ENCODE results near the gene LRRN3.

The LRRN3 gene

DNA sequence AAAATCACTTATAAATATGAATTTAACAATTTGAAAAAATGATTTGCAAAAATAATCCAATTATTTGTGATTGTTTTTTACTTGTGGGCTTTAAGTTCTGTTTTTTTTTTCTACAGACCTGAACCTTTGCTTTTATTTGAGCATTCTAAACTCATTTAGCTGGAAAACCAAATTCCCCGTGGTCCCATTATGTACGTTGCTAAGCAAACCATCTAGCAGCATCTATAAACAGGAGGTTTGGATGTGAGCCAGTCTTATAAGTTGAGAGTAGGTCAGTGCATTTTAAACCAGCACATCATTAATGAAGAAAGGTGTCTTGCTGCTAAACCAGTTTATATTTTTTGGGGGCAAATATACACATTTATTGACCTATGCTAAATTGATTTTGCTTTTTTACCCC is 77.3 kb downstream of the LRRN3 start:
- TF ChIP-seq POU2F2 (IDR thresholded peaks at IDR 0.05; ENCODE audit: low read depth, low read length) (no peak), SPI1 (IDR thresholded peaks at IDR 0.05; ENCODE audit: low read depth, low read length) (no peak), POLR2AphosphoS5 (IDR thresholded peaks at IDR 0.05; ENCODE audit: low read depth, low read length) (no peak), TAF1 (IDR thresholded peaks at IDR 0.05; ENCODE audit: low read depth, low read length) (no peak), POLR2A (IDR thresholded peaks at IDR 0.05; ENCODE audit: low read depth, low read length) (no peak), PAX5 (IDR thresholded peaks at IDR 0.05; ENCODE audit: insufficient read depth, low read length, severe bottlenecking) (no peak)
- FAIRE-seq: no peak
- DNase-seq (ENCODE audit: insufficient read length, low spot score): no peak

DNA sequence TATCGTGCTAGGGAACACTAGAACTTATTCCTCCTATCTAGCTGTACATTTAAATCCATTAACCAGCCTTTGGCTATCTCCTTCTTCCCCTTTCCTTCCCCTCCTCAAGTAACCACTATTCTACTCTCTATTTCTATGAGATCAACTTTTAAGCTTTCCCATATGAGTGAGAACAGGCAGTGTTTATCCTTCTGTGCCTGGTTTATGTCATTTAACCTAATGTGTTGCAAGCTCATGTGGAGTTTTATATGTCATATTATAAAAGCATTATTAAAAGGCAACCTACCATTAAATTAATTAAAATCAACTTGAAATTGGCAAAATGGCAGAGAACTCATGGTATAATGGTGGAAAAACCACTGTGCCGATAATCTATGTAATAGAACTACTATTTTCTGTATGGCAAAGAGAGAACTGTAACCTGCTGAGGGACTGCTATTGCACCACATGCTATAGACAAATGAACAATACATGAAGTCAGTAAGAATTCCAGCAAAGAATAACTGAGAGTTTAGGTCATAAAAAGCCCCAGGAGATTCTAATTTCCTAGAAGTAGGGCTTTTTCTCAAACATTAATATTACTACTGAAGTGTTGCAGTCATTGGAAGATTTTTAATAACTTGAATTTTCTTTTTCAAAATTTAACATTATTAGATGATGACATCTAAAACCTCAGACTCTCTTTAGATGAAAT is 81.8 kb downstream of the LRRN3 start:
- TF ChIP-seq POLR2A (IDR thresholded peaks at IDR 0.05; ENCODE audit: low read depth, low read length) (no peak), POU2F2 (IDR thresholded peaks at IDR 0.05; ENCODE audit: low read depth, low read length) (no peak), TAF1 (IDR thresholded peaks at IDR 0.05; ENCODE audit: low read depth, low read length) (no peak), SPI1 (IDR thresholded peaks at IDR 0.05; ENCODE audit: low read depth, low read length) (no peak), POLR2AphosphoS5 (IDR thresholded peaks at IDR 0.05; ENCODE audit: low read depth, low read length) (no peak), PAX5 (IDR thresholded peaks at IDR 0.05; ENCODE audit: insufficient read depth, low read length, severe bottlenecking) (no peak)
- FAIRE-seq: no peak
- no peak for DNase-seq (ENCODE audit: insufficient read length, low spot score)

DNA sequence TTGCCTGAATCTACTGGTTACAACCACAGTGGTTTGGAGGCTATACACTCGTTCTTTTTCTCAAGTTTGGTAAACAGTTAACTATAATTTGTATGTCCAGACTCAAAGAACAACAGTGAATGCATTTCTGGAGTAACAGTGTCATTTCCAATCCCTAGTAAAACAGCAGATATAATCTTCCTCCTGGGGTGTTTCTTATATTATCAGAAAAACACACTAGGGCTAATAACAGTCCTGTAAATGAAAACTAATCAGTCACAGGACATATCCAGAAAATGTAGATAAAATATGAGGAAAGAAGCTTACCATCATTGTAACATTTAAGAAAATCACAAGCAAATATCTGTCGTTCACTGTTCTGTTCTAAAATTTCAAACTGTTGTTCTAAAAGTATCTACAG is 82.6 kb downstream of the LRRN3 start:
- FAIRE-seq: no peak
- TF ChIP-seq TAF1 (IDR thresholded peaks at IDR 0.05; ENCODE audit: low read depth, low read length) (no peak), POLR2A (IDR thresholded peaks at IDR 0.05; ENCODE audit: low read depth, low read length) (no peak), PAX5 (IDR thresholded peaks at IDR 0.05; ENCODE audit: insufficient read depth, low read length, severe bottlenecking) (no peak), POU2F2 (IDR thresholded peaks at IDR 0.05; ENCODE audit: low read depth, low read length) (no peak), POLR2AphosphoS5 (IDR thresholded peaks at IDR 0.05; ENCODE audit: low read depth, low read length) (no peak), SPI1 (IDR thresholded peaks at IDR 0.05; ENCODE audit: low read depth, low read length) (no peak)

DNA sequence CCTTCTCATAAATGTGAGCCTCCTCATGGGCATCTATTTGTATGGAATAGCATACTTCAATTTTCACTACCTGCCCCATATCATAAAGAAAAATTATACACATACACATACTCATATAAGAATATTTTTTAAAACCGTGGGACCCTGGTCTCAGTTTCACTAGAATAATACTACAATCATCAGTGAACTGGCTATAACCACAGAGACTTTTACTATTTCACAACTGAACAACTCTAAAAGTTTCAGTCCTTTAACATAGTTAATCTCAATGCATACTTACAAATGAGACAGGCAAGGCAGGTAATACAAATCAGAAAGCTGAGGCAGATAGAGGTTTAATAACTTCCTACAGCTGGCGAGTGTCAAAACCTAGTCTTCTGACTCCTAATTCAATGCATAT is 83.1 kb downstream of the LRRN3 start:
- DNase-seq (ENCODE audit: insufficient read length, low spot score): no peak
- TF ChIP-seq TAF1 (IDR thresholded peaks at IDR 0.05; ENCODE audit: low read depth, low read length) (no peak), POLR2AphosphoS5 (IDR thresholded peaks at IDR 0.05; ENCODE audit: low read depth, low read length) (no peak), POU2F2 (IDR thresholded peaks at IDR 0.05; ENCODE audit: low read depth, low read length) (no peak), SPI1 (IDR thresholded peaks at IDR 0.05; ENCODE audit: low read depth, low read length) (no peak), POLR2A (IDR thresholded peaks at IDR 0.05; ENCODE audit: low read depth, low read length) (no peak), PAX5 (IDR thresholded peaks at IDR 0.05; ENCODE audit: insufficient read depth, low read length, severe bottlenecking) (no peak)
- no peak for FAIRE-seq

More for the DNA sequence above, 82.6 kb downstream of the LRRN3 start:
- DNase-seq (ENCODE audit: insufficient read length, low spot score): no peak

DNA sequence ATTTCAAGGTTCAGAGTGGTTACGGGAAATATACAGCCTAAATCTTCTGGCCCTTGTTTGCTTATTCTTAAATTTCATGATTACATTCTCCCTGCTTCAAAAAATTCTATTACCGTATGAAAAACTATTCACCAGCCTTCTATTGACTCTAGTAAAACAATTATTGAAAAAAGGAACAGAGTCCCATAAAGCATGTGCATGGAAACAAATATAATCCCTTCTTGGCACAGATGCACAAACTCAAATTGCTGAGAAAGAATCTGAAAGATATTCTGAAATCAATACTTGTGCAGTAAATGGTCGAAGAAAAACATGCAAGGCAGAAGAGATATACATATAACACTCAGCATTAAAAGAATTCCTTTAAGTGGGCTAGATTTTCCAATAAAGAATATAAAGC is 83.6 kb downstream of the LRRN3 start:
- TF ChIP-seq TAF1 (IDR thresholded peaks at IDR 0.05; ENCODE audit: low read depth, low read length) (no peak), POLR2AphosphoS5 (IDR thresholded peaks at IDR 0.05; ENCODE audit: low read depth, low read length) (no peak), POU2F2 (IDR thresholded peaks at IDR 0.05; ENCODE audit: low read depth, low read length) (no peak), POLR2A (IDR thresholded peaks at IDR 0.05; ENCODE audit: low read depth, low read length) (no peak), SPI1 (IDR thresholded peaks at IDR 0.05; ENCODE audit: low read depth, low read length) (no peak), PAX5 (IDR thresholded peaks at IDR 0.05; ENCODE audit: insufficient read depth, low read length, severe bottlenecking) (no peak)
- FAIRE-seq (no peak), DNase-seq (ENCODE audit: insufficient read length, low spot score) (no peak)
